Non-pigmented ciliary epithelial cell (primary cell): ENCODE data around the gene OBP2A.

ENCODE experiments used
- DNase-seq: peaks from one replicate; pipeline ENCODE4 v3.0.0-alpha.2; 2010; ENCODE audit warnings: low read depth

Gene OBP2A

DNA sequence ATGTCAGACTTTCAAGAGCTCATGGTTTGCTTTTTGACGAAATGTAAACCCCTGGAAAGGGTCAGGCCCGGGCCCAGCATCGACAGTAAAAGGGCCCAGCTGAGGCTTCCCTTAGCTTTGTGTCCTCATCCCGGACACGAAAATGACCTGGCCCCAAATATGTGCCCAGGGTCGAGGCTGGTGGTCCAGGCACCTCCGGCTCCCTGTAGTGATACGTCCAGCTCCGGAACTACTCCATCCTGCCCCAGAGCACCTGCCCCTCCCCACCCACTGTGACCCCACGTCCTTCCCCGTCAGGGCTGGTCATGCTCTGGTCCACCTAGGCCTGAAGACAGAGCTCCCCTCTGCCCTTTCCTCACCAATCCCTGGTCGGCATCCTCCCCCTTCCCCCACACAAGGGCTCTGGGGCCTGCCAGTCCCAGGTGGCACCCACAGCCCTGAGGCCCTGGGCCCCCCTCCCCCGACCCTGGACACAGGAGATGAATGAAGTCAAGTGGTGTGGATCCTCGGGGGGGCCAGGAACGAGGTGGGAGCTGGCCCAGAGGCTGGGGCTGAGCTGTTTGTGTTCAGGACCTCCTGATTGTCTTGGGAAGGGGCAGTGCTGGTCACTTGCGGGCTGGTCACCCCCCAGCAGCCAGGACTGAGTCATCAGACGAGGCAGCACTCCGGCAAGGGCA, 6.2 kb downstream of the OBP2A start:
- DNase-seq = no peak

DNA sequence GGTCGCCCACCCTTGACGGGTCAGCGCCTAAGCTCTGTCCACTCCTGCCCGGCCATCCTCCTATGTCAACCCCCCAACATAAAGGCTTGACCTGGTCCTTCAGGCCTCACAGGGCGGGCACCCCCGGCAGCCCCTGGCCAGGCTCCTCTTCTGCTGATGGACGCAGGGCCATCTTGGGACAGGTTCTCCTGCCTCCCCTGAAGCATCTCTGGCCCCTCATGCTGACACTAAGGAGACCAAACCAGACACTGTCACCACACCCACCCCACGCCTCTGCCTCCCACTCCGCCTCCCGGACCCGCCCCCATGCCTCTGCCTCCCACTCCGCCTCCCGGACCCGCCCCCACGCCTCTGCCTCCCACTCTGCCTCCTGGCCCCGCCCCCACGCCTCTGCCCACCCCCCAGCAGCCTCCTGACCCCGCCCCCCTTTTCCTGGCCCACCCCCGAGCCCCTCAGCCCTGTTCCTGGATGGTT, 6.8 kb downstream of the OBP2A start:
- no peak for DNase-seq

DNA sequence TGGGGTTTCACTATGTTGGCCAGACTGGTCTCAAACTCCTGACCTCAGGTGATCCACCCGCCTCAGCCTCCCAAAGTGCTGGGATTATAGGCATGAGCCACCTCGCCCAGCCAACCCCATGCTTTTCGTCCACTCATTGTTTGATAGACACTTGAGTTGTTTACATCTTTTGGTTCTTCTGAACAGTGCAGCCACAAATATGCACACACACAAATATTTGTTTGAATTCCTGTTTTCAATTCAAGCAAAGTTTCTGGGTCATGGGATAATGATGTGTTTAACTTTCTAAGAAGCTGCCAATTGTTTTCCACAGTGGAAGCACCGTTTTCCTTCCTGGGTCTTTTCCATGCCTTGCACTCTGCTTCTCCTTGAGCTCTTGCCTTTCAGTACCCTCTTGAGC, 8.8 kb downstream of the OBP2A start:
- no peak for DNase-seq

DNA sequence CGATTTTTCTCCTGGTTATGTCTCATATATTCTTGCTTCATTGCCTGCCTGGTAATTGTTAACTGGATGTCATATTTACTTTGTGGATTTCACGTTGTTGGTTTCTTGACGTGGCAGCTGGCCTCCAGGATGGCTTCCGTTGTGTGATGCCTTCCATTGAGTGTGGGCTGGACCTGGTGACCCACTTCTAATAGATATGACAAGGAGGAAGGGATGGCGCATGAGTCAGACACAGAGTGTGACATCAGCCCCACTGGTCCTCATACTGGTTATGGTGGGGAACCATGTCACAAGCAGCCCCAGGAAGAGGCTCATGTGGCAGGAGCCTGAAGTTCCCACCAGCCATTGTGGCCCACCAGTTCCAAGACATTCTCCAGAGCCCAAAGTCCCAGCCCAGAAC, 9.3 kb downstream of the OBP2A start:
- no peak for DNase-seq

DNA sequence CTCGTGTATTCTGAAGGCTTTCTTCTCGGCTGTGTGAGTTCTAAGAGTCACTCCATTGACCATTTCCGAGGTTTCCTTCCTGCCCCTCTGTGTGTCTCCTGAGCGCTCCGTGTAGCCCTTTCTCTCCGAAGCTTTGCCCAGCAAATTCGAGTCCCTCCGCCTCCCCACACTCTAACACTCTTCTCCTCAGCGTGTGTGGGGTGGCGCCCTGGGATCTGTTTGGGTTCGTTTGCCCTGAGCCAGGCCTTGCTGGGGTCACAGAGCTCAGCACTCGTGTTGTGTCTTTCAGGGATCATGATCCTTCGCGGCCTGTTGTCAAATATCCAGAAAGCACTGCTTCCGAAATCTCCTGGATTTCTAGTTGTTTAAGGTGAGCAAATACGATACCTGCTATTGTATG, 10.0 kb downstream of the OBP2A start:
- no peak for DNase-seq

DNA sequence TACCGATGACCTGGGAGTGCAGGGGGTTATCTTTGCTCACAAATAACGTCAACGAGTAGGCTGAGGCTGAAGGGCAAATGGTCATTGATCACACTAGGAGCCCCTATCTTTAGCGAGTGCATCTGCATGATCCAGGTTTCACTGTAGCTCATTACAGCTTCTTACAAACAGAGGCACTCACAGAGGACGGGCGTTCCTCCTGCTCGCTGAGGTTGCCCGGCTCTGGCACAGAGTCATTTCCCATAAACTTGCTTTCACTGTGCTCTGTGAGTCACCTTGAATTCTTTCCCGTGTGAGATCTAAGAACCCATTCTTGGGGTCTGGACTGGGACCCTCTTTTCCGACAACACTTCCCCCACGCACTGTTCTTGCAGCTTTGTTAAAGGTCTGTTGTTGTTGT, 13.7 kb downstream of the OBP2A start:
- no peak for DNase-seq

DNA sequence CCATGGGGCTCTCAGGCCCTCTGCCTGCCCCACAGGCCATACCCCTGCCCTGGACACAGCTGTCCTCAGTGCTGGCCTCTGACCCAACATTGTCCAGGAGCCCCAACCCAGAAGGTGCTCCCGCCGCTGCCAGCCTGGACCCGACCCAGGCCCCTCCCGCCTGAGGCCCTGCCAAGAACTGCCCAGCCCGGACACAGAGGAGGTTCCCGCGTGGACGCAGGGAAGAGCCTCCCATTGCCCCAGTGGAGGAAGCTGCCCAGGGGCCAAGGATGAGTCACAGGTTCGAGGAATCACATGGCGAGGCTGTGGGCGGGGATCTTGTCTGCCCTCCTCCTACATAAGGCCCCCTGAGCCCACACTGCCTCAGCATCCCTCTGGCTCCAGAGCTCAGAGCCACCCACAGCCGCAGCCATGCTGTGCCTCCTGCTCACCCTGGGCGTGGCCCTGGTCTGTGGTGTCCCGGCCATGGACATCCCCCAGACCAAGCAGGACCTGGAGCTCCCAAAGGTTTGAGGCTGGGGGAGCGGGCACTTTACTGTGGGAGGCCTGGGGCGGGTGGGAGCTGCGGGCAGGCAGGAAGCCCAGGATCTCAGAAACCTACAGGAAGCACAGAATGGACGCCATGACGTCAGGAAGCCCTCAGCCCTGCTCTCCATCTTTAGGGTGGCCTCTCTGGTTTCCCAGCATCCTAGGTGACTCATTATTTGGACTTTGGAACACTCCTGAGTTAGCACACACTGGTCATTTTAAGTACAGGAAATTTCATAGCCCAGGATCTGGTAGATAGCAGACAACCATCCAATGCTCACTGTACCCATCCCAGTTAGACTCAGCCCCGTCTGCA, 15.7 kb downstream of the OBP2A start, which contains the start of gene PAEP:
PAEP (plus strand) TSS at position 366 of the 844 bp plus-strand sequence.
- no peak for DNase-seq

DNA sequence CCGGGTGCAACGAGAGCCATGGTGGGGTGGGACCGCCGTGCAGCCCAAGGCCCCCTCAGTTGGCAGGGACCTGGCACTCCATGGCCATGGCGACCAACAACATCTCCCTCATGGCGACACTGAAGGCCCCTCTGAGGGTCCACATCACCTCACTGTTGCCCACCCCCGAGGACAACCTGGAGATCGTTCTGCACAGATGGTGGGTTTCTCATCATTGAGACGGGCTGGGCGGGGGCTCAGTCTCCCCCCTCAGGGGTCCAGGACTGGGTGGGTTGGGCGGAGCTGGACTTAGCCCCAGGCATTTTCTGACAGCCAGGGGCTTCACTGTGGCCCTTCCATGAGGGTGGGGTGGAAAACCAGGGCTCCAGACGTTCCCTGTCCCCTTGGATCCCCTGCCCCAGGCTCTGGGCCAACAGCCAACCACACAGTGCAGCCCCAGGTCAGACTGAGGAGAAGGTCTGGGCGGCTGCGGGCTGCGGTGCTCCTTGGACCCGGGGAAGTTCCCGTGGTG, 16.4 kb downstream of the OBP2A start:
- no peak for DNase-seq

DNA sequence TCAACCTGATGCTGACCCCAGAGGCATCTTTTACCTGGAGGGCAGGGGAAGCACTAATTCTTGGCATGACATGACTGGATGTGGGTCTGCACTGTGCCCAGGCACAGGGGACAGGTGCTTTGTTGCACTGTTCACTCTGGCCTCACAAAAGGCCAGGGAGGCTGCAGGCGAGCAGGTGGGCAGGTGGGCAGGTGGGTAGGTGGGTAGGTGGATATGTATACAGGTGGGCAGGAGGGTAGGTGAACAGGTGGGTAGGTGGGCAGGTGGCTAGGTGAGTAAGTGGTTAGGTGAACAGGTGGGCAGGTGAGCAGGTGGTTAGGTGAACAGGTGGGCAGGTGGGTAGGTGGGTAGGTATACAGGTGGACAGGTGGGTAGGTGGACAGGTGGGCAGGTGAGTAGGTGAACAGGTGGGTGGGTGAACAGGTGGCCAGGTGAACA, 17.1 kb downstream of the OBP2A start:
- DNase-seq = no peak

DNA sequence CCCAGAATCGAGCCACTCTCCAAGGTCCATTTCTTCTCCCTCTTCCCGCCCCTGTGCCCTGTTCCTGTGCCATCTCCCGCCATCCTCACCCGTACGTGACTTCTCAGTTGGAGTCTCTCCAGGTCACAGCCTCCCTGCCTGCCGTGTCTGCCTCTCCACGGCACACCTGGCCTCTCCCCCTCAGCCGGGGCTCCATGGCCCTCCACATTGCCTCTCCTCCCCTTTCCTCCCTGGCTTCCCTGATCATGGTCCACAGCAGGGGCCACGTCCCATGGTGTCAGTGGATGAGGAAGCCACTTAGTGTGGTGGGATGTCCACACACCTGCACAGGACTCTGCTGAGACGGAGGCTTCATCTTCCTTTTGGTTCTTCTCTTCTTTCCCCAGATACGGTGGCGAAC, 17.9 kb downstream of the OBP2A start:
- DNase-seq = no peak

DNA sequence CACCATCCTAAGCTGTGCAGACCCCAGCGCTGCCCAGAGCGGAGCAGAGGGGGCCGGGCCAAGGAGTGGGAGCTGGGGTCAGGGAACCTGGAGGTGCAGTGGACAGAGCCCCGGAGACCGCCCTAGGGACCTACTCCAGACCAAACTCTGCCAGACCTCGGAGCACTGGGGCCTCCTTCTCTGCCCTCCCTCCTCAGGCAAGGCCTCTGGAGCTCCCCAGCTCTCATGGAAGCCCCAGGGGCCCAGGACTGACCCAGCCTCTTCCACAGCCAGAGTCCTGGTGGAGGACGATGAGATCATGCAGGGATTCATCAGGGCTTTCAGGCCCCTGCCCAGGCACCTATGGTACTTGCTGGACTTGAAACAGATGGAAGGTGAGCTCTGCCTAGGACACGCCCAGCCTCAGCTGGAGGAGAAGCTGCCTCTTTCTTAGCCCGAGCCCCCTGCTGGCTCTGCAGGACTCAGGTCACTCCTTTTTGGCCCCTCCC, 19.3 kb downstream of the OBP2A start:
- DNase-seq = no peak

DNA sequence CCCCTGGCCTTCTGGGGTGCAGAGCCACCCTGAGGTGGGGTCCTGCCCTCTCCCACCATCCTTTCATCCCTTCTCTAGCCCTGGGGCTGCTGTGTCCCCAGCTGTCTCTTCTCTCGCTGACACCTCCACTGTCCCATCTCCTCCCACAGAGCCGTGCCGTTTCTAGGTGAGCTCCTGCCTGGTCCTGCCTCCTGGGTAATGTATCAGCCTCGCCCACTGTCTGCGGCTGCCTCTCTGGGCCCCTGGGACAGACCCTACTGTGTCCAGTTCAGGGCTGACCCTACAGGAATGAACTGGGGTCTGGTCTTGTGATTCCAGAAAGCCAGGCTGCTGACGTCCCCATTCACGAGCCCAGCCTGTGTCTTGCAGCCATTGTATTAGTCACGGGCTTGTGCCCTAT, 19.7 kb downstream of the OBP2A start:
- DNase-seq = no peak

DNA sequence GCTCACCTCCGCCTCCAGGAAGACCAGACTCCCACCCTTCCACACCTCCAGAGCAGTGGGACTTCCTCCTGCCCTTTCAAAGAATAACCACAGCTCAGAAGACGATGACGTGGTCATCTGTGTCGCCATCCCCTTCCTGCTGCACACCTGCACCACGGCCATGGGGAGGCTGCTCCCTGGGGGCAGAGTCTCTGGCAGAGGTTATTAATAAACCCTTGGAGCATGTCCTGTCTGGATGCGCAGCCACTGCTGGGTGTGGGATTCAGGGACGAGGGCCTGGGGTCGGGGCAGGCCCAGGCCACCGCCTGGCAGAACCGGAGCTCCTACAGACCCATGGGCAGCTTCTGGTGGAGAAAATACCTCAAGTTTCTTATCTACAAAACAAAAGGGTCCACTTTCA, 20.6 kb downstream of the OBP2A start:
- no peak for DNase-seq

DNA sequence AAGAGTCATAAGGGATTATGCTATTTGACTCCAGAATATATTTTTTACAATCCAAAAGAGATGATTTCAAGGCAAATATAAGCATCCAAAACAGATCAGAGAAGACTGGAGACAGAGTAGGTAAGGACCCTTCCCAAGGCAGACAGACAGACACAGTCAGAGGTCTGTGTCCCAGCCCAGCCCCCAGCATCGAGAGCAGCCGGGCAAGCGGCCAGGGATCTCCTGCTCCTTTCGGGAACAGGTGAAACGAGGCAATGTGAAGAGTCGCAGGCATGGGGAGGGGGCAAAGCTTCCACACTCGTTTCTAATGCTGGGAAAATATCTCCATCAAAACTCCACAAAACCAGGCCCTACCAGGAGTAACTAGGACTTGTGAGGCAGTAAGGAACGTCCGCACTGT, 21.4 kb downstream of the OBP2A start:
- DNase-seq = no peak

DNA sequence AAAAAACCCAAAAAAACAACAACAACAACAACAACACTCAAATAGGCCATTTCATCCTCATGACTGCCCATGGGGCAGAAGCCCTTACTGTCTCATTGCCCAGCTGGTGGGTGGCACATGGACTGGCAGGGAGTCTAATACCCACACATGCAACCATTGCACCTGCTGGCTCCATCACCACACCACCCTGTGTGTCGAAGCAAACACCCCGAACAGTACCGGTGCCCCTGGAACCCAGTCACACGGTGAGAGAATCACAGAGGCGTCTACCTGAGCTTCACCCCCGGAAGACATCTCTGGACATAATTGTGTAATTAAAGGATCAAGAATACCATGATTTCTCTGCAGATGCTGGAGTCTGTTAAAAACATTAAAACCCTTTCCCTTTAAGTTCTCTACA, 22.1 kb downstream of the OBP2A start:
- no peak for DNase-seq

DNA sequence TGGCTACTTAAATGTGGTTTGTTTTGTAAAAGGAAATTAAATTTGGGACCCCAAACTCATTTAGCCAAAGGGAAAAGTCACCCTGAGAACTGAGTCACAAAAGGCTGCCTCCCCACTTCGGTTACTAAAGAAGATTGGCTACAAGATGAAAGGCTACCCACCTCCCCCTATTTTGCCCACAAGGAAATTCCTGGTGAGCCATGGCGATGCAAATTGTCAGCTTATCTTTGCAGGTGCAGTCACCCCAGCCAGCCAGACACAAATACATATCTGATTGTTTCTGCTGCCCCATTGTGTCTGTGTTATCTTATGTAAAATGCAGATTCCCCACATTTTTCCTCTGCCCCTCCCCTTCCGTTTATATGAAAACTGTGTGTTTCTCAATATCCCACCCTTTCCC, 24.5 kb downstream of the OBP2A start:
- no peak for DNase-seq

DNA sequence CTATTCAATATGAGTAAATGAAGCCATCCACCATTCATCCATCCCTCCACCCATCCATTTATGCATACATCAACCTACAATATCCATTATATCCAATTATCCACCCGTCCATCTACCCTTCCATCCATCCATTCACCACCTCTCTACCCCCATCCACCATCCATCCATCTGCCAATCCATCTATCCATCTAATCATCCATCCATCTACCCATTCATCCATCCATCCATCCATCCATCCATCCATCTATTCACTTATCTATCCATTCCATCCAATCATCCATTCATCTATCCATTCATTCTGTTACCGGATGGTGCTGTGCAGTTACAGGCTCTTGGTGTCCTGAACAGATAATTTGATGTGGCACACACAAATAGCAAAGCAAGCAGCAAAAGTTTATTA, 26.3 kb downstream of the OBP2A start:
- DNase-seq = no peak

DNA sequence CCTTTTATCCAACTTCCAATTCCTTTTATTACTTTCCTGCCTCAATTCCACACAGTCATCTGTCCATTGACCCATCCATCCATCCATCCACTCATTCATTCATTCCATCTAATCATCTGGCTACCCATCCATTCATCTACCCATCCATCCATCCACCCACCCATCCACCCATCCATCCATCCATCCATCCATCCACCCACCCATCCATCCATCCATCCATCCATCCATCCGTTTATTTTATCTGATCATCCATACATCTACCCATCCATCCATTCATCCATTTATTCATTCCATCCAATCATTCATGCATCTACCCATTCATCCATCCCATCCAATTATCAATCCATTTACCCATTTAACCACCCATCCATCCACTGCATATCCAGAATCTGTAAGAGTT, 27.2 kb downstream of the OBP2A start:
- no peak for DNase-seq

DNA sequence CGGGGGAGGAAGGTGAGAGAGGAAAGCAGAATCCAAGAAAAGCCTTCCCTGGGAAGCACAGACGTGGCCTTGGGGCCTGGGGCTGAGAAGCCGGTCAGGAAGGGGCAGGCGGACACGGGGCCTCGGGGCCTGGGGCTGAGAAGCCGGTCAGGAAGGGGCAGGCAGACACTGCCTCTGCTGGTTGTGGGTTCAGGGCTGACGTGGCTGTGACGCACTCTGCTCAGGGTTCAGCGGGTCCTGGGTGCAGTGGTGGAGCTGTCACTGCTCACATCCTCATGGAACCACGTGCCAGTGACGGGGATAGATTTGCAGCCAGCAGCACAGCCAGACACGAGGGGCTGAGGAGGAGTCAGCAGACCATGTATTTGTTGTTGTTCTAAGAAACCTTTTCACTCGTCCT, 28.4 kb downstream of the OBP2A start:
- no peak for DNase-seq

DNA sequence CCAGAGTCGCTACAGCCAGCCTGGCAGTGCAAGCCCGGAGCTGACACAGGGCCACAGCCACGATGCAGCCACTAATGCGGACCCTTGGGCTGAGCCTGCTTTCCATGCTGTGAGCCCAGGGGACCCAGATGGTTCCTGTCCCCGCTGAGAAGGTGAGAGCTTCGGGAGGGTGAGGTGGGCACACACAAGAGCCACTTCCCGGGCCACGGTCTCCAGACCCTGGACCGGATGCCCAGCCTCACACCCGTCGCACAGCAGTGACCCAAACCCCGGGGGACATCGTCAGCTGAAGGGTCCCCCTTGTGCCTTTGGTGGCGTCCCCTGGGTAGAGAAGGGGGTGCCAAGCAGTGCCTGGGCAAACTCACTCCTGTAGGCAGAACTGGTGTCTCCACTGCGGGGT, 29.0 kb downstream of the OBP2A start:
- DNase-seq = no peak

DNA sequence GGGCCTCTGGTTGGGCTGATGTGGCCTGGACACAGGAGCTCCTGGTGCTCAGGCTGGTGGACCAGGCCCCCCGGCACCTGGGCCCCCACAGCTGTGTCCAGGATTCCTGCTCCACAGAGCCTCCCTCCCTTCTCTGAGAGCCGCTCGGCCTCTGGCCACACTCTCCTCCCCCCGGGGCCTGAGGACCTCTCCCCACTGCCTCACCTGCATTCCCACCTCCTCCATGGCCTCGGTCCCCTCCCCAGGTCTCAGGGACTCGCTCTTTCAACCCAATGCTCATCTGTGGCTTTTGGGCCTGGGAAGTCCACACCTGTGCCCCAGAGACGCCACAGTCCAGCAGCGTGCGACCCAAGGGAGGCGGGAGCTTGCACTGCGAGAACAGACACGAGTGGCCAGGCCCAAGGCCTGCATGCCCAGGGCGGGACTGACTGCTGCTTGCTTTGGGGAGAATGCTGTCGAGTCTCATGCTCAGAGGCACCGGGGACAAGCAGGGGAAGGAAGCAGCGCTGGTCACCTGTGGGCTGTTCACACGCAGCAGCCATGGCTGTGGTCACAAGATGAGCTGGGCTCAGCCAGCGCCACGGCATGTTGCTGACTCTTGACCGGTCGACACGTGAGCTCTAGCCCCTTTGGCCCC, 30.2 kb downstream of the OBP2A start:
- no peak for DNase-seq

DNA sequence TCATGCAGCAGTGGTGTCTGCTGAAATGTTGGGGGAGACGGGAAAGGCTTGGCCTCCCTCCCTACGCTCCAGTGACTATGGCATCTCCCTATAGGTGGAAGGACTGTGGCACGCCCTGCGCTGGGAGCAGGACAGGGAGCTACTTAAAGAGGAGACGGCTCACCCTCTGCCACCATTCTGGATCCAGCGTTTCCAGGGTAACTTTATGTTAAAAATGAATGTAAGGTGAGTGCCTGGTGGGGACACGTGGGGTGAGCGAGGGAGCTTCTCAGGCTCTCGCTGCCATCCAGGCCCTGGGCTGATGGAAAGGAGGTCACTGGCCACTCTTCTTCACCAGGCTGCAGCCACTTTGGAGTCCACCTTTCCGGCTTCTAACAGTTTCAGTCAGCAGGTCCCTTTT, 31.3 kb downstream of the OBP2A start:
- no peak for DNase-seq

DNA sequence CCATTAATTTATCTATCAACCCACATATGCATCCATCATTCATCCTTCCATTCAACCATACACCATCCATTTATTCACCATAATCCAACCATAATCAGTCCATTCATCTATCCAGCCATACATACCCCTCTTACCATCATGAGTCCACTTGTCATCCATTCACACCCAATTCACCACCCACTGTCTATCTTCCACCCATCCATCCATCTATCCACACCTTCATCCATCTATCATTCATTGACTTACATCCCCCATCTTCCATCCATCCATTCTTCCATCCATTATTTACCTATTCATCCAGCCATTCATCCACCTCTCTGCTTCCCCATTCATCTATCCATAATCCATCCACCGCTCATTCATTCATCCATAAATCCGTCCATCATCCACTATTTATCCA, 33.4 kb downstream of the OBP2A start:
- no peak for DNase-seq
